Measurements from ENCODE around the gene FBXW11. TPM values are rescaled to one million over a fixed set of nuclear protein-coding genes. Genes with fewer than 3 reads are reported as not detected.

FBXW11 gene
- total RNA-seq, result 10 to 100 TPM; 54.7 to 61.4 TPM

GRCh38 chr5:172006321-172007174 lies at the start of gene FBXW11:
Gene FBXW11, minus strand, starts transcription at chr5:172006638. Its CDS starts 136 bp downstream, at chr5:172006502.
- peak; percentile 97 for DNase-seq (ENCODE audit: low spot score)
- H3K4me1 ChIP-seq (replicated peaks), result peaks cover 16% of the 10 kb centered on the region
- under 1% methylated on average over 71 of the region's 81 CpGs for WGBS
- H3K9me3 ChIP-seq, result no peaks in the 10 kb centered on the region
- intact Hi-C loops (cut with DNase I), result loop anchor here (5.0 to 10.0 kb wide), 2 partner anchors 62 to 94 kb away; no protein-coding TSS in a partner anchor
- H3K36me3 ChIP-seq, result no peaks in the 10 kb centered on the region
- TF ChIP-seq CTCF (IDR thresholded peaks at IDR 0.05) (peak in 1 of 4 experiments; percentile 22), POLR2AphosphoS5 (IDR thresholded peaks at IDR 0.05) (peak; percentile 96), POLR2A (IDR thresholded peaks at IDR 0.05) (peak; percentile 82)
- H3K27ac ChIP-seq, result peak within 1 kb of the TSS; percentile 97 to 98
- H3K4me3 ChIP-seq, result peak within 1 kb of the TSS; percentile 94 to 96
- H3K27me3 ChIP-seq (replicated peaks; ENCODE audit: insufficient read depth), result no peaks in the 10 kb centered on the region

DNA sequence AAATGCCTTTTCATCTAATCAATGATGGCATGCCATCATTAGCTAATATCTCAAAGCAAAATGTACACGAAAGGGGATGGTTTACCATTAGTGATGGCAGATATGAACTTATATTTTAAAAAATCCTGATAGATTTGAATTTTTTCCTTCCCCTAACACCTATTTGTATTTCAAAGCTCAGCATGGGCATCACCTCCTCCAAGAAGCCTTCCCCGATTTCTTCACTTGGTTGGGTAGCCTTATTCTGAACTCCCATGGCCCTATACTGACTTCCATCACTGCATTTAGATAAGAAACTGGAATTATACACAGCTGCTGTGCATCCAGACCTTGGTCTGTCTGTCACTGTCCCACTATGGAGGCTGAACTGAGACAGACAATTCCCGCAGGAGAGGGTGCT lies 49.6 kb upstream of the FBXW11 start:
- intact Hi-C loops (cut with DNase I), result no loop called here
- no peak overlapping the region for H3K4me3 ChIP-seq
- no peaks in the 10 kb centered on the region for H3K27me3 ChIP-seq (replicated peaks; ENCODE audit: insufficient read depth)
- TF ChIP-seq CTCF (IDR thresholded peaks at IDR 0.05) (no peak), POLR2A (IDR thresholded peaks at IDR 0.05) (no peak), POLR2AphosphoS5 (IDR thresholded peaks at IDR 0.05) (no peak)
- no peaks in the 10 kb centered on the region for H3K9me3 ChIP-seq
- no peaks in the 10 kb centered on the region for H3K36me3 ChIP-seq
- no peak overlapping the region for H3K27ac ChIP-seq
- no peak for DNase-seq (ENCODE audit: low spot score)
- WGBS, result 97% methylated on average over 3 of the region's 3 CpGs
- no peaks in the 10 kb centered on the region for H3K4me1 ChIP-seq (replicated peaks)

- intact Hi-C loops (cut with DNase I), result no loop called here
- TF ChIP-seq CTCF (IDR thresholded peaks at IDR 0.05) (no peak), POLR2AphosphoS5 (IDR thresholded peaks at IDR 0.05) (no peak), POLR2A (IDR thresholded peaks at IDR 0.05) (no peak)
- no peak overlapping the region for H3K27ac ChIP-seq
- H3K4me1 ChIP-seq (replicated peaks), result no peaks in the 10 kb centered on the region
- WGBS, result 92% methylated on average over 19 of the region's 19 CpGs
- no peaks in the 10 kb centered on the region for H3K36me3 ChIP-seq
- DNase-seq (ENCODE audit: low spot score), result no peak
- H3K9me3 ChIP-seq, result no peaks in the 10 kb centered on the region
- no peak overlapping the region for H3K4me3 ChIP-seq
- H3K27me3 ChIP-seq (replicated peaks; ENCODE audit: insufficient read depth), result no peaks in the 10 kb centered on the region
Measured at GRCh38 chr5:172055421-172055820, 49.0 kb upstream of the FBXW11 start.

- WGBS, result 84% methylated on average over 11 of the region's 11 CpGs
- Histone ChIP-seq H3K9me3 (no peaks in the 10 kb centered on the region), H3K4me3 (no peak overlapping the region), H3K27me3 (replicated peaks; ENCODE audit: insufficient read depth) (no peaks in the 10 kb centered on the region), H3K36me3 (no peaks in the 10 kb centered on the region), H3K4me1 (replicated peaks) (no peaks in the 10 kb centered on the region), H3K27ac (no peak overlapping the region)
- TF ChIP-seq POLR2A (IDR thresholded peaks at IDR 0.05), result no peak
- TF ChIP-seq POLR2AphosphoS5 (IDR thresholded peaks at IDR 0.05), result no peak
- no peak for TF ChIP-seq CTCF (IDR thresholded peaks at IDR 0.05)
- DNase-seq (ENCODE audit: low spot score), result no peak
- intact Hi-C loops (cut with DNase I), result no loop called here
Measured at GRCh38 chr5:172054611-172055153, 48.2 kb upstream of the FBXW11 start.
